Prostate gland (tissue), 2 donors: ENCODE data around the gene SS18L1.

Source experiments
- CTCF ChIP-seq, 4 experiments: fragments of 200-600 bp in 2 of 4; fragments of 450-650 bp in 2 of 4; sonication (generic) in 2 of 4; IDR thresholded peaks; 1 replicate in 3 of 4; 2 replicates in 1 of 4; pipeline ENCODE4 v1.5.1; 2016 to 2019; ENCODE audit warnings: antibody characterized with exemption in 4 of 4, mild to moderate bottlenecking in 2 of 4, moderate library complexity in 2 of 4
- POLR2A ChIP-seq: fragments of 450-650 bp; IDR thresholded peaks from one replicate; pipeline ENCODE4 v1.6.1; 2016; ENCODE audit warnings: antibody characterized with exemption, mild to moderate bottlenecking

- TF ChIP-seq POLR2A = no peak
- TF ChIP-seq CTCF (IDR thresholded peaks at IDR 0.05) = no peak
Measured at GRCh38 chr20:62160253-62160652, 16.7 kb downstream of the SS18L1 start.
